GM23338 (cell line): ENCODE measurements around the gene GSC2. TPM values are rescaled to one million over a fixed set of nuclear protein-coding genes. Genes with fewer than 3 reads are reported as not detected.

Experiments used
- ATAC-seq: fragments of 200-7000 bp; cut with Tn5 transposase; 3 replicates; pipeline ENCODE4 v1.9.1; 2020
- DNase-seq: peaks from one replicate; pipeline ENCODE4 v3.0.0-alpha.2; 2015; ENCODE audit warnings: low spot score
- H2AFZ ChIP-seq: fragments of 200-600 bp; sonication (generic); 2 replicates; pipeline ENCODE4 v1.8.0; 2016; ENCODE audit warnings: antibody characterized with exemption, mild to moderate bottlenecking, moderate library complexity
- H3F3A ChIP-seq: fragments of 200-600 bp; sonication (generic); replicated peaks from 2 replicates; pipeline ENCODE4 v1.8.0; 2017; ENCODE audit warnings: antibody characterized with exemption, mixed run types, low read depth
- H3K27ac ChIP-seq: fragments of 200-600 bp; sonication (generic); 2 replicates; pipeline ENCODE4 v1.6.1; 2016; ENCODE audit warnings: low read depth
- H3K27me3 ChIP-seq: fragments of 200-600 bp; sonication (generic); 2 replicates; pipeline ENCODE4 v1.8.0; 2016; ENCODE audit warnings: mild to moderate bottlenecking, mixed run types, moderate library complexity; ENCODE audit not compliant: insufficient read depth
- H3K36me3 ChIP-seq: fragments of 200-600 bp; sonication (generic); 2 replicates; pipeline ENCODE4 v1.8.0; 2016; ENCODE audit warnings: mild to moderate bottlenecking; ENCODE audit not compliant: insufficient read depth
- H3K4me1 ChIP-seq: fragments of 200-600 bp; sonication (generic); 2 replicates; pipeline ENCODE4 v1.8.0; 2016; ENCODE audit warnings: mild to moderate bottlenecking, moderate library complexity; ENCODE audit not compliant: insufficient read depth
- H3K4me2 ChIP-seq: fragments of 200-600 bp; sonication (generic); 2 replicates; pipeline ENCODE4 v1.7.1; 2017; ENCODE audit warnings: mixed run types
- H3K4me3 ChIP-seq: fragments of 200-600 bp; sonication (generic); 2 replicates; pipeline ENCODE4 v1.6.1; 2016; ENCODE audit warnings: mixed run types
- H3K79me2 ChIP-seq: fragments of 200-600 bp; sonication (generic); replicated peaks from 2 replicates; pipeline ENCODE4 v1.8.0; 2017; ENCODE audit warnings: mild to moderate bottlenecking; ENCODE audit not compliant: insufficient read depth
- H3K9me2 ChIP-seq: fragments of 200-600 bp; sonication (generic); 2 replicates; pipeline ENCODE4 v1.8.0; 2017; ENCODE audit not compliant: insufficient read depth
- H4K20me1 ChIP-seq: fragments of 200-600 bp; sonication (generic); replicated peaks from 2 replicates; pipeline ENCODE4 v1.8.0; 2017; ENCODE audit warnings: mild to moderate bottlenecking; ENCODE audit not compliant: insufficient read depth
- H3K27ac Mint-ChIP-seq: 2 replicates; pipeline ENCODE4 v1.8.0; 2020; ENCODE audit warnings: inconsistent platforms, mild to moderate bottlenecking, moderate library complexity, mixed read lengths
- H3K27me3 Mint-ChIP-seq: 3 replicates; pipeline ENCODE4 v1.8.0; 2022; ENCODE audit warnings: low read depth, mild to moderate bottlenecking, moderate library complexity, mixed read lengths, inconsistent platforms; ENCODE audit not compliant: insufficient read depth, poor library complexity
- H3K36me3 Mint-ChIP-seq: 3 replicates; pipeline ENCODE4 v1.8.0; 2021; ENCODE audit warnings: low read depth, mild to moderate bottlenecking, inconsistent platforms, moderate library complexity, mixed read lengths
- H3K4me1 Mint-ChIP-seq: 3 replicates; pipeline ENCODE4 v1.8.0; 2020; ENCODE audit warnings: mild to moderate bottlenecking, inconsistent platforms, mixed read lengths
- H3K4me3 Mint-ChIP-seq: 3 replicates; pipeline ENCODE4 v1.8.0; 2021; ENCODE audit warnings: moderate library complexity, mild to moderate bottlenecking, inconsistent platforms, mixed read lengths
- H3K9me3 Mint-ChIP-seq: 3 replicates; pipeline ENCODE4 v1.8.0; 2020; ENCODE audit warnings: moderate library complexity, mild to moderate bottlenecking, inconsistent platforms, mixed read lengths
- ETS1 ChIP-seq: IDR thresholded peaks from 2 replicates; pipeline ENCODE4 v1.6.1; 2016; ENCODE audit warnings: antibody characterized with exemption
- EZH2 ChIP-seq: fragments of 200-600 bp; sonication (generic); IDR thresholded peaks from one replicate; pipeline ENCODE4 v1.8.0; 2017; ENCODE audit warnings: antibody characterized with exemption, mild to moderate bottlenecking, low read depth; ENCODE audit not compliant: unreplicated experiment
- EZH2phosphoT487 ChIP-seq: fragments of 200-600 bp; sonication (generic); IDR thresholded peaks from one replicate; pipeline ENCODE4 v1.8.1; 2018; ENCODE audit warnings: antibody characterized with exemption; ENCODE audit not compliant: unreplicated experiment
- JUNB ChIP-seq: IDR thresholded peaks from one replicate; pipeline ENCODE4 v1.6.1; 2016; ENCODE audit warnings: antibody characterized with exemption; ENCODE audit not compliant: unreplicated experiment
- ZNF331 ChIP-seq: fragments of 250-450 bp; sonication (Bioruptor Pico); IDR thresholded peaks from 2 replicates; pipeline ENCODE4 v1.5.0; 2020; ENCODE audit warnings: low read depth, mild to moderate bottlenecking, moderate library complexity
- ZNF462 ChIP-seq: fragments of 250-450 bp; sonication (Bioruptor Pico); IDR thresholded peaks from 2 replicates; pipeline ENCODE4 v1.5.0; 2020; ENCODE audit warnings: mild to moderate bottlenecking, moderate library complexity
- polyA plus RNA-seq: library from polyadenylated mRNA; unstranded; fragments of >200 nt; fragmentation: Nextera tagmentation; extraction: Ambion mirVana; gene quantifications from 2 replicates; pipeline ENCODE4 v1.2.1, GENCODE V29; 2016
- total RNA-seq: library from RNA; depleted of rRNA; stranded (reverse); fragments of >200 nt; shearing (Covaris generic); gene quantifications from 2 replicates; pipeline ENCODE4 v1.2.3, GENCODE V29; 2014

Gene GSC2
- total and polyA plus RNA-seq, 2 experiments from 2014 or later, result not detected

GRCh38 chr22:19181786-19182471 is 31.8 kb upstream of the GSC2 start (continued):
- TF ChIP-seq ZNF462 (CRISPR knock-in tag) (no peak), EZH2 (no peak), ZNF331 (no peak)

GRCh38 chr22:19180740-19181410 is 30.8 kb upstream of the GSC2 start:
- Histone ChIP-seq H2AFZ (no peak overlapping the region), H4K20me1 (no peaks in the 10 kb centered on the region; the same call in 1 of the 2 replicates), H3K4me3 (no peak overlapping the region), H3K79me2 (peaks cover 12% of the 10 kb centered on the region; the same call in 1 of the 2 replicates), H3K27me3 (no peaks in the 10 kb centered on the region), H3K4me1 (peaks cover 14% of the 10 kb centered on the region), H3K27ac (no peak overlapping the region), H3K4me2 (no peak overlapping the region), H3F3A (peaks cover 9% of the 10 kb centered on the region; the same call in 1 of the 2 replicates), H3K9me2 (no peaks in the 10 kb centered on the region), H3K36me3 (no peaks in the 10 kb centered on the region)
- Mint-ChIP-seq H3K9me3 (no peaks in the 10 kb centered on the region; the same call in 2 of the 3 replicates), H3K27ac (no peak overlapping the region), H3K4me3 (no peak overlapping the region), H3K36me3 (peaks cover 3% of the 10 kb centered on the region; the same call in 1 of the 3 replicates), H3K27me3 (peaks cover 18% of the 10 kb centered on the region), H3K4me1 (peaks cover 11% of the 10 kb centered on the region)
- ATAC-seq, result no peak
- DNase-seq, result no peak
- TF ChIP-seq EZH2phosphoT487 (no peak), ETS1 (no peak), JUNB (no peak), ZNF462 (CRISPR knock-in tag) (no peak)
